IMR-90 (cell line): ENCODE results near the gene FBN3. TPM values are rescaled to one million over a fixed set of nuclear protein-coding genes. Genes with fewer than 3 reads are reported as not detected.

Experiments
- ATAC-seq: fragments of 200-7000 bp; cut with Tn5 transposase; 2 replicates; pipeline ENCODE4 v1.9.1; 2020; ENCODE audit warnings: low read depth, mild to moderate bottlenecking, moderate library complexity
- BruUV-seq: library from RNA; stranded (reverse); fragments of 400-500 nt; replicated peaks from 2 replicates; lab custom pipeline; 2021; lab: Mats Ljungman, UMichigan
- CTCF ChIA-PET: fragments of 300-600 bp; formaldehyde crosslinking; extraction: SDS; loops from one replicate; lab custom pipeline; 2021; ENCODE audit warnings: antibody characterized with exemption; lab: Yijun Ruan, JAX
- POLR2A ChIA-PET: fragments of 300-600 bp; sonication (Branson Sonifier 250); formaldehyde crosslinking; loops from one replicate; lab custom pipeline; 2022; ENCODE audit warnings: antibody characterized with exemption; ENCODE audit not compliant: unreplicated experiment; lab: Charles Lee
- DNase-seq: peaks from one replicate; pipeline ENCODE4 v3.0.0; 2013
- H2AFZ ChIP-seq: replicated peaks from 2 replicates; pipeline ENCODE3; 2013; ENCODE audit warnings: low read length, mild to moderate bottlenecking; ENCODE audit not compliant: poor library complexity
- H2AK5ac ChIP-seq: 2 replicates; pipeline ENCODE4 v1.6.1; 2013; ENCODE audit warnings: low read depth, low read length, inconsistent platforms
- H2AK9ac ChIP-seq: replicated peaks from 2 replicates; pipeline ENCODE3; 2013; ENCODE audit warnings: mild to moderate bottlenecking, low read depth, low read length, moderate library complexity; ENCODE audit not compliant: poor library complexity
- H2BK120ac ChIP-seq: 2 replicates; pipeline ENCODE4 v1.6.1; 2013; ENCODE audit warnings: low read depth, low read length, inconsistent platforms
- H2BK15ac ChIP-seq: 3 replicates; pipeline ENCODE4 v1.6.1; 2013; ENCODE audit warnings: low read depth, low read length, inconsistent platforms
- H2BK20ac ChIP-seq: 2 replicates; pipeline ENCODE4 v1.6.1; 2013; ENCODE audit warnings: low read depth, mild to moderate bottlenecking, inconsistent platforms, low read length, moderate library complexity
- H2BK5ac ChIP-seq: 2 replicates; pipeline ENCODE4 v1.6.1; 2013; ENCODE audit warnings: mild to moderate bottlenecking, low read depth, low read length, inconsistent platforms; ENCODE audit not compliant: poor library complexity, severe bottlenecking
- H3K14ac ChIP-seq: replicated peaks from 2 replicates; pipeline ENCODE4 v1.6.1; 2013; ENCODE audit warnings: low read depth, low read length, inconsistent platforms
- H3K18ac ChIP-seq: 2 replicates; pipeline ENCODE4 v1.6.1; 2013; ENCODE audit warnings: low read depth, low read length, control low read depth
- H3K23ac ChIP-seq: 2 replicates; pipeline ENCODE4 v1.6.1; 2013; ENCODE audit warnings: low read depth, low read length, inconsistent platforms
- H3K27ac ChIP-seq: 2 replicates; pipeline ENCODE4 v1.5.1; 2013; ENCODE audit warnings: mild to moderate bottlenecking, control low read depth, low read length; ENCODE audit not compliant: insufficient read depth
- H3K27me3 ChIP-seq: 2 replicates; pipeline ENCODE4 v1.6.1; 2013; ENCODE audit warnings: low read length; ENCODE audit not compliant: control insufficient read depth, insufficient read depth
- H3K36me3 ChIP-seq: 2 replicates; pipeline ENCODE4 v1.6.1; 2013; ENCODE audit warnings: low read length, mixed read lengths; ENCODE audit not compliant: control insufficient read depth, insufficient read depth
- H3K4ac ChIP-seq: 2 replicates; pipeline ENCODE4 v1.6.1; 2013; ENCODE audit warnings: low read depth, low read length, inconsistent platforms
- H3K4me1 ChIP-seq: 2 replicates; pipeline ENCODE4 v1.6.1; 2013; ENCODE audit warnings: low read length, mixed read lengths; ENCODE audit not compliant: control insufficient read depth, insufficient read depth
- H3K4me2 ChIP-seq: 2 replicates; pipeline ENCODE4 v1.6.1; 2013; ENCODE audit warnings: low read depth, mild to moderate bottlenecking, control low read depth, low read length, moderate library complexity
- H3K4me3 ChIP-seq: 2 replicates; pipeline ENCODE4 v1.5.1; 2013; ENCODE audit warnings: low read depth, mild to moderate bottlenecking, control low read depth, low read length, moderate library complexity; ENCODE audit not compliant: insufficient read depth
- H3K56ac ChIP-seq: 2 replicates; pipeline ENCODE4 v1.6.1; 2013; ENCODE audit warnings: low read length, inconsistent platforms; ENCODE audit not compliant: insufficient read depth; ENCODE audit errors: extremely low read depth
- H3K79me1 ChIP-seq, 2 experiments: 2 replicates each; pipeline ENCODE4 v1.6.1; 2013; ENCODE audit warnings: low read length in 2 of 2, inconsistent platforms in 1 of 2, low read depth in 1 of 2
- H3K9ac ChIP-seq: 2 replicates; pipeline ENCODE4 v1.6.1; 2013; ENCODE audit warnings: low read depth, low read length, control low read depth
- H3K9me1 ChIP-seq: 2 replicates; pipeline ENCODE4 v1.6.1; 2013; ENCODE audit warnings: low read length, inconsistent platforms; ENCODE audit not compliant: insufficient read depth
- H3K9me3 ChIP-seq: 2 replicates; pipeline ENCODE4 v1.6.1; 2013; ENCODE audit warnings: low read length; ENCODE audit not compliant: control insufficient read depth, insufficient read depth
- H4K20me1 ChIP-seq: 2 replicates; pipeline ENCODE4 v1.6.1; 2013; ENCODE audit warnings: low read length, inconsistent platforms; ENCODE audit not compliant: insufficient read depth
- H4K5ac ChIP-seq: 2 replicates; pipeline ENCODE4 v1.6.1; 2013; ENCODE audit warnings: mild to moderate bottlenecking, low read depth, low read length, control low read depth
- H4K8ac ChIP-seq, 2 experiments: 2 replicates each; pipeline ENCODE4 v1.6.1; 2013; ENCODE audit warnings: low read depth in 2 of 2, low read length in 2 of 2, control low read depth in 1 of 2, inconsistent platforms in 1 of 2
- H4K91ac ChIP-seq: 2 replicates; pipeline ENCODE4 v1.6.1; 2013; ENCODE audit warnings: low read depth, low read length, inconsistent platforms; ENCODE audit not compliant: insufficient read depth
- BHLHE40 ChIP-seq: fragments of 150-350 bp; IDR thresholded peaks from 2 replicates; pipeline ENCODE4 v1.6.1; 2016; ENCODE audit warnings: mild to moderate bottlenecking, low read depth, low read length
- CEBPB ChIP-seq: IDR thresholded peaks from 2 replicates; pipeline ENCODE4 v1.6.1; 2012; ENCODE audit warnings: low read depth, low read length, improper control_type of control experiment
- MAFK ChIP-seq: IDR thresholded peaks from 2 replicates; pipeline ENCODE4 v1.6.1; 2012; ENCODE audit warnings: low read depth, low read length, improper control_type of control experiment
- MXI1 ChIP-seq: IDR thresholded peaks from 2 replicates; pipeline ENCODE4 v1.6.1; 2012; ENCODE audit warnings: low read depth, mild to moderate bottlenecking, low read length, moderate library complexity, borderline replicate concordance
- NFE2L2 ChIP-seq: fragments of 150-350 bp; IDR thresholded peaks from 2 replicates; pipeline ENCODE4 v1.6.1; 2016; ENCODE audit warnings: low read depth, mild to moderate bottlenecking, low read length
- RAD21 ChIP-seq: IDR thresholded peaks from 2 replicates; pipeline ENCODE4 v1.6.1; 2012; ENCODE audit warnings: low read length, improper control_type of control experiment
- RCOR1 ChIP-seq: IDR thresholded peaks from 2 replicates; pipeline ENCODE4 v1.6.1; 2012; ENCODE audit warnings: mild to moderate bottlenecking, low read length, improper control_type of control experiment; ENCODE audit not compliant: insufficient replicate concordance
- SMC3 ChIP-seq: fragments of 150-350 bp; IDR thresholded peaks from 2 replicates; pipeline ENCODE4 v1.6.1; 2016; ENCODE audit warnings: low read depth, mild to moderate bottlenecking, antibody characterized with exemption, low read length, moderate library complexity
- WGBS, 2 experiments: methylation state at CpG; one replicate each; pipeline versions ENCODE4 v1.1.5 to v1.1.7; 2013; ENCODE audit warnings: missing lambda C conversion rate in 2 of 2; ENCODE audit not compliant: insufficient read length in 1 of 2; ENCODE audit errors: extremely low coverage in 2 of 2; 5-methylcytosine and 5-hydroxymethylcytosine counted together
- dilution Hi-C: fragments of 300-500 bp; cut with HindIII; formaldehyde crosslinking; loops from one replicate; pipeline ENCODE4 v1.14.3; 2018; ENCODE audit warnings: low sequenced_read_pairs; ENCODE audit not compliant: unreplicated experiment
- in situ Hi-C: fragments of 300-500 bp; cut with MboI; formaldehyde crosslinking; loops from 3 replicates; pipeline ENCODE4 v1.14.3; 2019; ENCODE audit warnings: low sequenced_read_pairs, inconsistent platforms, mixed read lengths
- intact Hi-C: fragments of 100-400 bp; cut with micrococcal nuclease; formaldehyde crosslinking; loops from 2 replicates; pipeline ENCODE4 v1.10.0; 2022
- polyA plus RNA-seq, 3 experiments: library from polyadenylated mRNA; depleted of rRNA; stranded (reverse); fragments of >200 nt; gene quantifications; 2 replicates each; pipeline ENCODE4 v1.2.3, GENCODE V29; 2012; ENCODE audit warnings: low replicate concordance in 1 of 3
- total RNA-seq: library from RNA; depleted of rRNA; stranded (reverse); fragments of >200 nt; gene quantifications from 2 replicates; pipeline ENCODE4 v1.2.3, GENCODE V29; 2012
- TF ChIP-seq, protein P1 (sequence below): conservative IDR thresholded peaks from 2 replicates; pipeline ENCODE4 v1.5.1; 2012; ENCODE audit warnings: mild to moderate bottlenecking, low read depth, low read length, improper control_type of control experiment
- TF ChIP-seq, protein P2 (sequence below): fragments of 150-350 bp; IDR thresholded peaks from 2 replicates; pipeline ENCODE4 v1.6.1; 2016; ENCODE audit warnings: low read depth, mild to moderate bottlenecking, low read length, moderate library complexity, borderline replicate concordance

FBN3 gene
- total and polyA plus RNA-seq, 2 of the 4 experiments (the other 2 are of a cell fraction), result not detected

DNA sequence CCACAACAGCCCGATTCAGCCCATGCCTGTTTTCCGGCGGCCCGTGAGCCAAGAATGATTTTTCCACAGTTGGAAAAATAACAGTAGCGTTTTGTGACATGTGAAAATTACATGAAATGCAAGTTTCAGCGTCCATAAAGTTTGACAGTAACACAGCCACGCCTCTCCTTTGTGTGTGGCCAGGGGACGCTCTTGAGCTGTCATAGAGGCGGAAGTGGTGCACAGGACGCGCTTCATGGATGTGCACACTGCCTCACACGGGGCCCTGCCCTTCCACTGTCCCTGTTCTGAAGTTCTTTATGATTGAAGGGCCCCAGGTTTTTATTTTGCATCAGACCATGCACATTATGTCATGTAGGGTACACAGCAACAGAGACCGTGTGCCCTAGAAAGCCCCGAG, 131.6 kb downstream of the FBN3 start:
- POLR2A ChIA-PET, result no interaction called here
- DNase-seq (no peak), ATAC-seq (no peak)
- 83% methylated on average over 10 of the region's 14 CpGs; no CpG with 5 or more reads in 1 of the 2 experiments for WGBS, 2 experiments
- H3K14ac ChIP-seq, result no peak overlapping the region
- H3K4me1 ChIP-seq, result no peaks in the 10 kb centered on the region
- no peak overlapping the region for H2AK5ac ChIP-seq
- no peak overlapping the region for H2BK120ac ChIP-seq
- no peaks in the 10 kb centered on the region; a peak in 1 of 4 replicates for H3K79me1 ChIP-seq
- TF ChIP-seq RAD21, result no peak
- TF ChIP-seq, protein P1, sequence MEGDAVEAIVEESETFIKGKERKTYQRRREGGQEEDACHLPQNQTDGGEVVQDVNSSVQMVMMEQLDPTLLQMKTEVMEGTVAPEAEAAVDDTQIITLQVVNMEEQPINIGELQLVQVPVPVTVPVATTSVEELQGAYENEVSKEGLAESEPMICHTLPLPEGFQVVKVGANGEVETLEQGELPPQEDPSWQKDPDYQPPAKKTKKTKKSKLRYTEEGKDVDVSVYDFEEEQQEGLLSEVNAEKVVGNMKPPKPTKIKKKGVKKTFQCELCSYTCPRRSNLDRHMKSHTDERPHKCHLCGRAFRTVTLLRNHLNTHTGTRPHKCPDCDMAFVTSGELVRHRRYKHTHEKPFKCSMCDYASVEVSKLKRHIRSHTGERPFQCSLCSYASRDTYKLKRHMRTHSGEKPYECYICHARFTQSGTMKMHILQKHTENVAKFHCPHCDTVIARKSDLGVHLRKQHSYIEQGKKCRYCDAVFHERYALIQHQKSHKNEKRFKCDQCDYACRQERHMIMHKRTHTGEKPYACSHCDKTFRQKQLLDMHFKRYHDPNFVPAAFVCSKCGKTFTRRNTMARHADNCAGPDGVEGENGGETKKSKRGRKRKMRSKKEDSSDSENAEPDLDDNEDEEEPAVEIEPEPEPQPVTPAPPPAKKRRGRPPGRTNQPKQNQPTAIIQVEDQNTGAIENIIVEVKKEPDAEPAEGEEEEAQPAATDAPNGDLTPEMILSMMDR, result no peak
- no peak for TF ChIP-seq CEBPB
- TF ChIP-seq BHLHE40, result no peak
- no peak for TF ChIP-seq MXI1
- TF ChIP-seq, protein P2, sequence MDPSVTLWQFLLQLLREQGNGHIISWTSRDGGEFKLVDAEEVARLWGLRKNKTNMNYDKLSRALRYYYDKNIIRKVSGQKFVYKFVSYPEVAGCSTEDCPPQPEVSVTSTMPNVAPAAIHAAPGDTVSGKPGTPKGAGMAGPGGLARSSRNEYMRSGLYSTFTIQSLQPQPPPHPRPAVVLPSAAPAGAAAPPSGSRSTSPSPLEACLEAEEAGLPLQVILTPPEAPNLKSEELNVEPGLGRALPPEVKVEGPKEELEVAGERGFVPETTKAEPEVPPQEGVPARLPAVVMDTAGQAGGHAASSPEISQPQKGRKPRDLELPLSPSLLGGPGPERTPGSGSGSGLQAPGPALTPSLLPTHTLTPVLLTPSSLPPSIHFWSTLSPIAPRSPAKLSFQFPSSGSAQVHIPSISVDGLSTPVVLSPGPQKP, result no peak
- no peak for TF ChIP-seq SMC3
- no peak for TF ChIP-seq MAFK
- TF ChIP-seq RCOR1, result no peak
- no peak for TF ChIP-seq NFE2L2
- no peak overlapping the region for H3K23ac ChIP-seq
- no peak overlapping the region for H3K4me2 ChIP-seq
- no peak overlapping the region for H2AK9ac ChIP-seq
- no peaks in the 10 kb centered on the region for H3K9me3 ChIP-seq
- H3K27ac ChIP-seq, result no peak overlapping the region
- no peak overlapping the region for H2BK15ac ChIP-seq
- CTCF ChIA-PET, result no interaction called here
- in situ Hi-C loops, result no loop called here
- intact Hi-C loops, result no loop called here
- no TSS peak for BruUV-seq
- H3K27me3 ChIP-seq, result no peaks in the 10 kb centered on the region
- H3K9ac ChIP-seq, result no peak overlapping the region
- H3K4me3 ChIP-seq, result no peak overlapping the region
- H2BK20ac ChIP-seq, result no peak overlapping the region
- no peak overlapping the region for H2BK5ac ChIP-seq
- no peak overlapping the region for H4K91ac ChIP-seq
- H3K9me1 ChIP-seq, result no peaks in the 10 kb centered on the region
- H4K8ac ChIP-seq, result no peak overlapping the region
- H4K5ac ChIP-seq, result no peak overlapping the region
- H2AFZ ChIP-seq, result no peak overlapping the region
- no peak overlapping the region for H3K4ac ChIP-seq
- no peak overlapping the region for H3K18ac ChIP-seq
- no peaks in the 10 kb centered on the region; the same call in 1 of the 2 replicates for H4K20me1 ChIP-seq
- H3K56ac ChIP-seq, result no peak overlapping the region
- peaks cover 2% of the 10 kb centered on the region; the same call in 1 of the 2 replicates for H3K36me3 ChIP-seq
- dilution Hi-C loops, result no loop called here
